Mesendoderm (in vitro differentiated cells): Measurements from ENCODE around the gene CNTN4.

Experiments
- DNase-seq: peaks from one replicate; pipeline ENCODE4 v3.0.0; 2013
- H2AK5ac ChIP-seq: 2 replicates; pipeline ENCODE4 v1.6.1; 2013; ENCODE audit warnings: low read length, inconsistent platforms
- H2BK120ac ChIP-seq: 2 replicates; pipeline ENCODE4 v1.6.1; 2013; ENCODE audit warnings: low read depth, mild to moderate bottlenecking, low read length, moderate library complexity, mixed read lengths
- H2BK15ac ChIP-seq: replicated peaks from 2 replicates; pipeline ENCODE4 v1.6.1; 2013; ENCODE audit warnings: low read depth, mild to moderate bottlenecking, moderate library complexity
- H2BK5ac ChIP-seq: 2 replicates; pipeline ENCODE4 v1.6.1; 2013; ENCODE audit warnings: low read length, inconsistent platforms
- H3K18ac ChIP-seq: 2 replicates; pipeline ENCODE4 v1.6.1; 2013; ENCODE audit warnings: mild to moderate bottlenecking, low read length, mixed read lengths
- H3K23ac ChIP-seq: one replicate; pipeline ENCODE4 v1.6.1; 2013; ENCODE audit warnings: low read length
- H3K27ac ChIP-seq: 2 replicates; pipeline ENCODE4 v1.5.1; 2013; ENCODE audit warnings: low read depth, mild to moderate bottlenecking, inconsistent platforms, low read length, moderate library complexity
- H3K27me3 ChIP-seq: 2 replicates; pipeline ENCODE4 v1.6.1; 2013; ENCODE audit warnings: low read length, control low read depth, mild to moderate bottlenecking, inconsistent platforms; ENCODE audit not compliant: insufficient read depth, poor library complexity
- H3K36me3 ChIP-seq: 2 replicates; pipeline ENCODE4 v1.6.1; 2013; ENCODE audit warnings: low read length, inconsistent platforms; ENCODE audit not compliant: control insufficient read depth, insufficient read depth
- H3K4ac ChIP-seq: one replicate; pipeline ENCODE4 v1.6.1; 2013; ENCODE audit warnings: low read depth, mild to moderate bottlenecking, low read length, moderate library complexity
- H3K4me1 ChIP-seq: 2 replicates; pipeline ENCODE4 v1.6.1; 2013; ENCODE audit warnings: low read depth, low read length, inconsistent platforms; ENCODE audit not compliant: control insufficient read depth
- H3K4me2 ChIP-seq: 2 replicates; pipeline ENCODE4 v1.6.1; 2013; ENCODE audit warnings: low read length
- H3K4me3 ChIP-seq: 2 replicates; pipeline ENCODE4 v1.5.1; 2013; ENCODE audit warnings: mild to moderate bottlenecking, low read length
- H3K56ac ChIP-seq: one replicate; pipeline ENCODE4 v1.6.1; 2013; ENCODE audit warnings: low read length
- H3K79me1 ChIP-seq: 2 replicates; pipeline ENCODE4 v1.6.1; 2013; ENCODE audit warnings: low read length, inconsistent platforms
- H3K79me2 ChIP-seq: 2 replicates; pipeline ENCODE4 v1.6.1; 2013; ENCODE audit warnings: mild to moderate bottlenecking, low read length; ENCODE audit not compliant: control insufficient read depth, insufficient read depth
- H3K9ac ChIP-seq: 2 replicates; pipeline ENCODE4 v1.6.1; 2013; ENCODE audit warnings: low read length, inconsistent platforms
- H4K5ac ChIP-seq: one replicate; pipeline ENCODE4 v1.6.1; 2013; ENCODE audit warnings: low read length
- H4K8ac ChIP-seq: one replicate; pipeline ENCODE4 v1.6.1; 2013; ENCODE audit warnings: low read depth, mild to moderate bottlenecking, control low read depth, low read length, moderate library complexity
- WGBS: extraction: QIAGEN DNeasy Blood & Tissue Kit; methylation state at CpG from one replicate; pipeline ENCODE4 v1.1.7; 2013; ENCODE audit warnings: low lambda C conversion rate, missing lambda C conversion rate; ENCODE audit not compliant: insufficient coverage; ENCODE audit errors: extremely low coverage; 5-methylcytosine and 5-hydroxymethylcytosine counted together

The CNTN4 gene

GRCh38 chr3:2701471-2701870 lies 602.8 kb downstream of the CNTN4 start:
- Histone ChIP-seq H3K4ac (no peak overlapping the region), H2BK120ac (no peak overlapping the region), H2BK5ac (no peak overlapping the region), H3K4me1 (no peaks in the 10 kb centered on the region), H2BK15ac (no peak overlapping the region), H4K8ac (no peak overlapping the region), H3K27me3 (no peaks in the 10 kb centered on the region), H3K18ac (no peak overlapping the region), H3K23ac (no peak overlapping the region), H3K27ac (no peak overlapping the region), H4K5ac (no peak overlapping the region), H3K56ac (no peak overlapping the region), H3K79me2 (no peaks in the 10 kb centered on the region), H3K9ac (no peak overlapping the region), H2AK5ac (no peak overlapping the region), H3K79me1 (no peaks in the 10 kb centered on the region), H3K4me3 (no peak overlapping the region), H3K36me3 (no peaks in the 10 kb centered on the region), H3K4me2 (no peak overlapping the region)
- DNase-seq: no peak
- no CpG with 5 or more reads among the region's 3 CpGs for WGBS

GRCh38 chr3:2706144-2706835 lies 607.6 kb downstream of the CNTN4 start:
- Histone ChIP-seq H3K4ac (no peak overlapping the region), H3K27me3 (no peaks in the 10 kb centered on the region), H2BK120ac (no peak overlapping the region), H3K79me1 (no peaks in the 10 kb centered on the region), H4K5ac (no peak overlapping the region), H3K56ac (no peak overlapping the region), H4K8ac (no peak overlapping the region), H2BK15ac (no peak overlapping the region), H3K4me3 (no peak overlapping the region), H2AK5ac (no peak overlapping the region), H3K4me2 (no peak overlapping the region), H3K23ac (no peak overlapping the region), H3K36me3 (no peaks in the 10 kb centered on the region), H3K18ac (no peak overlapping the region), H3K79me2 (no peaks in the 10 kb centered on the region), H3K9ac (no peak overlapping the region), H3K27ac (no peak overlapping the region), H2BK5ac (no peak overlapping the region), H3K4me1 (no peaks in the 10 kb centered on the region)
- no CpG with 5 or more reads among the region's 5 CpGs for WGBS
- DNase-seq: no peak

- Histone ChIP-seq H3K4me3 (no peak overlapping the region), H3K27me3 (no peaks in the 10 kb centered on the region), H3K4ac (no peak overlapping the region), H2AK5ac (no peak overlapping the region), H2BK15ac (no peak overlapping the region), H3K56ac (no peak overlapping the region), H3K4me2 (no peak overlapping the region), H3K79me1 (no peaks in the 10 kb centered on the region), H3K9ac (no peak overlapping the region), H3K27ac (no peak overlapping the region), H3K36me3 (no peaks in the 10 kb centered on the region), H4K5ac (no peak overlapping the region), H4K8ac (no peak overlapping the region), H3K4me1 (no peaks in the 10 kb centered on the region), H3K18ac (no peak overlapping the region), H2BK120ac (no peak overlapping the region), H3K23ac (no peak overlapping the region), H2BK5ac (no peak overlapping the region), H3K79me2 (no peaks in the 10 kb centered on the region)
- no CpG with 5 or more reads among the region's 3 CpGs for WGBS
- no peak for DNase-seq
Observed at GRCh38 chr3:2706836-2707210, 608.2 kb downstream of the CNTN4 start.

- Histone ChIP-seq H4K8ac (no peak overlapping the region), H3K23ac (no peak overlapping the region), H3K36me3 (no peaks in the 10 kb centered on the region), H3K4ac (no peak overlapping the region), H4K5ac (no peak overlapping the region), H3K27me3 (no peaks in the 10 kb centered on the region), H3K4me3 (no peak overlapping the region), H3K79me1 (no peaks in the 10 kb centered on the region), H2AK5ac (no peak overlapping the region), H3K4me2 (no peak overlapping the region), H3K9ac (no peak overlapping the region), H3K18ac (no peak overlapping the region), H3K4me1 (no peaks in the 10 kb centered on the region), H2BK15ac (no peak overlapping the region), H3K56ac (no peak overlapping the region), H2BK120ac (no peak overlapping the region), H3K27ac (no peak overlapping the region), H2BK5ac (no peak overlapping the region), H3K79me2 (no peaks in the 10 kb centered on the region)
- no peak for DNase-seq
- whole genome bisulfite sequencing: no CpG with 5 or more reads among the region's 3 CpGs
Observed at GRCh38 chr3:2711081-2711480, 612.4 kb downstream of the CNTN4 start.

- Histone ChIP-seq H2BK15ac (no peak overlapping the region), H3K4me1 (no peaks in the 10 kb centered on the region), H3K27ac (no peak overlapping the region), H3K4me3 (no peak overlapping the region), H3K56ac (no peak overlapping the region), H3K9ac (no peak overlapping the region), H3K4me2 (no peak overlapping the region), H3K18ac (no peak overlapping the region), H4K8ac (no peak overlapping the region), H3K79me2 (no peaks in the 10 kb centered on the region), H3K27me3 (no peaks in the 10 kb centered on the region), H2AK5ac (no peak overlapping the region), H3K79me1 (no peaks in the 10 kb centered on the region), H2BK120ac (no peak overlapping the region), H3K23ac (no peak overlapping the region), H4K5ac (no peak overlapping the region), H2BK5ac (no peak overlapping the region), H3K36me3 (no peaks in the 10 kb centered on the region), H3K4ac (no peak overlapping the region)
- no peak for DNase-seq
- no CpG with 5 or more reads among the region's 1 CpG for WGBS
Observed at GRCh38 chr3:2713923-2714322, 615.3 kb downstream of the CNTN4 start.

- Histone ChIP-seq H3K79me1 (no peaks in the 10 kb centered on the region), H3K27ac (no peak overlapping the region), H2BK120ac (no peak overlapping the region), H3K4me3 (no peak overlapping the region), H3K18ac (no peak overlapping the region), H3K4me1 (no peaks in the 10 kb centered on the region), H3K23ac (no peak overlapping the region), H3K4me2 (no peak overlapping the region), H2BK5ac (no peak overlapping the region), H4K8ac (no peak overlapping the region), H2BK15ac (no peak overlapping the region), H4K5ac (no peak overlapping the region), H3K79me2 (no peaks in the 10 kb centered on the region), H3K9ac (no peak overlapping the region), H2AK5ac (no peak overlapping the region), H3K36me3 (no peaks in the 10 kb centered on the region), H3K56ac (no peak overlapping the region), H3K4ac (no peak overlapping the region), H3K27me3 (no peaks in the 10 kb centered on the region)
- peak; percentile 75 for DNase-seq
- no CpG with 5 or more reads among the region's 5 CpGs for WGBS
Observed at GRCh38 chr3:2714834-2715233, 616.2 kb downstream of the CNTN4 start.
